ENCODE data around the gene CD248.
"Not testable (repeated sequence)": the region's sequence is repeated elsewhere in the genome, so short reads cannot be mapped to it uniquely, and the experiment has no call there.

Gene CD248

GRCh38 chr11:66288671-66289547 is 27.9 kb downstream of the CD248 start, which contains the start of gene YIF1A:
YIF1A (minus strand) TSS chr11:66289143; CDS start chr11:66288985, 158 bp downstream.
- DNase-seq (ENCODE audit: low read depth): peak; percentile 99

GRCh38 chr11:66287889-66288670 is 28.8 kb downstream of the CD248 start:
- DNase-seq (ENCODE audit: low read depth): peak; percentile 21

- no peak for DNase-seq (ENCODE audit: low read depth)
Measured at GRCh38 chr11:66287211-66287888, 29.5 kb downstream of the CD248 start.

GRCh38 chr11:66286699-66287098 is 30.1 kb downstream of the CD248 start:
- no peak for DNase-seq (ENCODE audit: low read depth)

- DNase-seq (ENCODE audit: low read depth): no peak
Measured at GRCh38 chr11:66285250-66285947, 31.4 kb downstream of the CD248 start.

DNA sequence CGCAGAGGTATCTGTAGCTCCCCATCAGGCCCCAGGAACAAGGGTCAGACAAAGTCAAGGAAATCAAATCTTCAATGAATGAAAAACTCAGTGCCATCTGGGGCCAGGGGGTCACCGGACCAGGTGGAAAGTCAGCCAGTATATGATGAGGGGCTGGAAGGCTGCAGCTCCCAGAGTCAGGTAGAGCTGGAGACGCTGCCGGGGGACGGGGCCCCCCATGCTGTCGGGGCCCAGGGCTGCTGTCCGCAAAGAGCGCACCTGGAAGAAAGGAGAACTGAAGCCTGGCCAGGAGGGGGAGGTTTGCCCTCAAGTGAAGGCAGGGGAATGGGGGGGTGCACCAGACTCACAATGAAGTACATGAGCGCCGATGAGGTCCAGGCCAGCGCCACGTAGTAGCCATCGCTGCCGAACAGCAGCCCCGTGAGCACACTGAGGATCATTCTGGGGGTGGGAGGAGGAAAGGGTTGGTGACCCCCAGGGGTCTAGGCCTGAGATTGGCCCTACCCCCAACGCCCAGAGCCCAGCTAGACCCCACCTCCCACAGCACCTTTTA is 32.2 kb downstream of the CD248 start:
- DNase-seq (ENCODE audit: low read depth): no peak

DNA sequence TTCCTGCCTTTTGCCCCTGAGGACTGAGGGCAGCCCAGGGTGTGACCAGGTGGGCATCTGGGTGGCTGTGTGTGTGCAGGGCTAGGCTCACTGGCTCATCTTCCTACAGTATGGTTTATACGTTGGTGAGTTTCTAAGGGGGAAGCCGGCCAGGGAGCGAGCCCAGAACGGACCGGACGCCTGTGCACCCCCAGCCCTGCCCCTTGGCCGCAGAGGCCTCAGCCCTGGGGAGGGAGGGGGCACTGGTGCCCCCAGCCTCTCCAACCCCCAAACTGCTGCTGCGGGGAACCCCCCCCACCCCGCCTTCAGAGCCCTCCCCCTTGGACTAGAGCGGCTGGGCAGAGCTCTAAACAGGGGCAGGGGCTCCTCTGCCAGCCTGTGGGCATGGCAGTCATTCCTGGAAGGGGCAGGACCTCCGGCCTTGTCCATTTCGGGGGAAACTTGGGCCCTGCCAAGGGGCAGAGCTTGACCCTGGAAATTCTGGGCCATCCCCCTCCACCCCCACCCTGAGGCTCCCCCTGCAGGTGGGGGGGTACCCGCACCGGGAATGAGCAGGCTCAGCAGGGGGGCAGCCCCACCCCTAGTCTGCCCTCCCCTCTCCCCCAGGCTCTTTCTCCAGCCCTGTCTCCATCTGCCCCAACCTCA is 33.3 kb downstream of the CD248 start:
- DNase-seq (ENCODE audit: low read depth): no peak

DNA sequence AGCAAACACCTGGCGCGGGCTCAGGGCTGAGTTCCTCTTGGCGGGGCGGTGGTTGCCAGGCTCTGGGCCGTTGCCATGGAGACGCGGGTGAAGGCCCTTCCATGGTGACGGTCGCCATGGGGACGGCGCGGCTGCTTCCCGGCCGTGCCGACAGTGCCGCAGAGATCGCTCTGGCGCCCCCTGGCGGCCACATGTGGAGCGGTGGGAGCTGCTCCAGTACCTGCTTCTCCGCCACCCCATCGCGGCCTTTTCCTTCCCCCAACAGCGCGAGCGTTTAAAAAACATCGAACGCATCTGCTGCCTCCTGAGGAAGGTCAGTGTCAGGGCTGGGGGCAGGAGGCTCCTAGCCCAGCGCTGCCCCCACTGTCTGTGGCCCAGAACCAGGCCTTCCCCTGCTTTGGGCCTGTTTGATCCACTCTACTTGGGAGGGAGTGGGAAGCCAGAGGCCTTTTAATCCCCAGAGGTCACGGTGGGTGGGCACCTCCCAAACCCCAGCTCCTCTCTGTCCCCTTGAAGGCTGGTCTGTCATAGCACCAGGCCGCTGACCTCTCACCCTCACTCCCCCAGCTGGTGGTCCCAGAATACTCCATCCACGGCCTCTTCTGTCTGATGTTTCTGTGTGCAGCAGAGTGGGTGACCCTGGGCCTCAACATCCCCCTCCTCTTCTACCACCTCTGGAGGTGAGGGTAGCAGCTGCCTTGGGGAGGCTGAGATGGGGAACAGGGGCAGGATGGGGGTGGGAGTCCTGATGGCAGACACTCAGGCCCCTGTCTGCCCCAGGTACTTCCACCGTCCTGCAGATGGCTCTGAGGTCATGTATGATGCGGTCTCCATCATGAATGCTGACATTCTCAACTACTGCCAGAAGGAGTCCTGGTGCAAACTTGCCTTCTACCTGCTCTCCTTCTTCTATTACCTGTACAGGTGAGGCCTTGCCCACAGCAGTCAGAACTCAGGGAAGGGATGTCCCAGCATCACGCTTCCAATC is 34.1 kb downstream of the CD248 start:
- DNase-seq (ENCODE audit: low read depth): peak; percentile 89

DNA sequence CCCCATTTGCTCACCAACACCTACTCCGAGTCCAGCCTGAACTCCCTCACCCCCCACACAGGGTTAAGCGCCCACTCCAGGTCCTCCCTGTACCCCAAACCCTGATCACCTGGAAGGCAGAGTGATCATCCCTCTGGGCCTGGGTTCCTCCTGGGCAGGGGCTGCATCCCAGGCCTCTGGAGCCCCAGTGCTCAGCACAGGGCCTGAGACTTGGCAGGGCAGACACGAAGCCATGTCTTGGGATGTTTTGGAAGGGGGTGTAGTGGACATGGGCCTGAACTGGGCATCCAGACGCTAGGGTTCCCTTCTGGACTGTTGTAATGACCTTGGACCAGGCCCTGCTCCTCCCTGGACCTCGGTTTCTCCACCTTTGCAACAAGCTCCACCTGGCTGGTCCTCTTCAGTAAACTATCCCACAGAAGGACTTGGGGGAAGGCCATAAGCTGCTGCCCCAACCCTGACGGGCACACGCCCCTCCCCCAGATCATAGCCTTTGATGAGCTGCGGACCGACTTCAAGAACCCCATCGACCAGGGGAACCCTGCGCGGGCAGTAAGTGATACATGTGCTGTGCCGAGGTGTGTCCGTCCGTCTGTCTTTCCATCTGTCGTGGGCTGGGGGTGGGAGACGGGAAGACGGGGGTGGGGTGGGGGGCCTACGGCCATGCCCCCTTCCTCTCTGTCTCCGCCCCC is 34.9 kb downstream of the CD248 start:
- no peak for DNase-seq (ENCODE audit: low read depth)

- DNase-seq (ENCODE audit: low read depth): no peak
Measured at GRCh38 chr11:66281001-66281400, 35.8 kb downstream of the CD248 start.

GRCh38 chr11:66280428-66280827 is 36.4 kb downstream of the CD248 start:
- DNase-seq (ENCODE audit: low read depth): no peak

DNA sequence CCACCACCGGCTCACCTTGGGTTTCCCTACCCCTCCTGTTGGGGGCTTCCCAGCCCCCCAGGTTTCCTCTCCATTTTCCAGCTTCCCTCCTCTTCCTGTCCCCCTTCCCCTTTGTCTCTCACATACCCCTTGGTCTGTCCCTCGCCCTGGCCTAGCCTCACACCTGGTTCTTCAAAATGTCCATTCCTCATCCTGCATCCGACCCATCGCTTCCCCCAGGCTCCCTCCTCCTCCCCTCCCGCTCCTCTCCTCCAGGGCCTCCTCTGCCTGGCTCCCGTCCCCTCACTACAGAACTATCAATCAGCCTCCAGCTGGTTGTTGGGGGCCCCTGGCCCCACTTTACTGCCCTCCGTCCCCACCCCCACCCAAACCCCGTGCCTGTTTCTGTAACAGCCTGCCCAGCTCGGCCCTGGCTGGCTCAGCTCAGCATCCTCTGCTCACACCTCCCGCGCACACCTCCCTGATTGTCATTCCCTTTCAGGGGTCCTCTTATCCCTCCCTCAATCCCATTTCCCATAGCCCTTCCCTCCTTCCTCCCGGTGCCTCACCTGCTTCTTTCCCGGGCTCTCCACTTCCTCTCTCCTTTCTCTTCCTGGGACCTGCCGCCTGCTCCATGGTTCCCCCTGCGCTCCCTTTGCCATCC is 37.6 kb downstream of the CD248 start:
- no peak for DNase-seq (ENCODE audit: low read depth)

- peak; percentile 32 for DNase-seq (ENCODE audit: low read depth)
Measured at GRCh38 chr11:66278363-66279091, 38.3 kb downstream of the CD248 start.

- DNase-seq (ENCODE audit: low read depth): no peak
Measured at GRCh38 chr11:66277471-66278362, 39.1 kb downstream of the CD248 start, which contains the start of gene CNIH2. CNIH2 (plus strand) TSS chr11:66278175; CDS start chr11:66278457, 282 bp downstream.

DNA sequence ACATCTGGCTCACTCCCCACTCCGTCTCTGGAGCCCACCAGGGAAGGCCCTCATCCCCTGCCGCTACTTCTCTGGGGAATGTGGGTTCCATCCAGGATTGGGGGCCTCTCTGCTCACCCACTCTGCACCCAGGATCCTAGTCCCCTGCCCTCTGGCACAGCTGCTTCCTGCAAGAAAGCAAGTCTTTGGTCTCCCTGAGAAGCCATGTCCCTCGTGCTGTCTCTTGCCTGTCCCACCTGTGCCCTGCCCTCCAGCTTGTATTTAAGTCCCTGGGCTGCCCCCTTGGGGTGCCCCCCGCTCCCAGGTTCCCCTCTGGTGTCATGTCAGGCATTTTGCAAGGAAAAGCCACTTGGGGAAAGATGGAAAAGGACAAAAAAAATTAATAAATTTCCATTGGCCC is 39.8 kb downstream of the CD248 start:
- DNase-seq (ENCODE audit: low read depth): not testable (repeated sequence)

GRCh38 chr11:66276619-66277018 is 40.2 kb downstream of the CD248 start:
- DNase-seq (ENCODE audit: low read depth): not testable (repeated sequence)

All from amniotic epithelial cell (primary cell).